Measurements from ENCODE around the gene ESYT3. TPM values are rescaled to one million over a fixed set of nuclear protein-coding genes. Genes with fewer than 3 reads are reported as not detected.

The ESYT3 gene
- total and polyA plus RNA-seq, 9 of the 15 experiments (the other 6 are each of a cell fraction or from before 2014, with no cell fraction given) = not detected

DNA sequence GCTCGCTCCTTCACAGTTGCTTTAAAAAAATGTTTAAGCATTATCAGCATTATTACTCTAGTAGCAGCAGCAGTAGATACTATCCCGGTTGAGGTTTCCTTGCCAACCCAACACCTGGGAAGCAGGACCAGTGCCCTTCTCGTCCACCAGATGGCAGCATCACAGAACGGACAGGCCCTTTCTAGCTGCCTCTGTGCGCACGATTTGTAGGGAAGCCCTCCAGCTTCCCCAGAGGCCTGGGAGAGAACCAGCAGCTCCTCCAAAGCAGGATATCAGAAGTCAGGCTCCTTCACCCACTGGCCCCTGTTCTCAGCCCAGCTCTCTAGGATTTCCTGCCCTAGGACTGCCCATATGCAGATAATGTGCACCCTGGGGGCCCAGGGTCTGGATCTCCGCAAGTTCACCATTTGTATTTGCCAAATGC lies 16.8 kb upstream of the ESYT3 start:
- WGBS (ENCODE audit: insufficient coverage, low coverage, missing lambda C conversion rate) = 19% methylated on average over 6 of the region's 7 CpGs
- H2AFZ ChIP-seq (ENCODE audit: low read depth, low read length) = peak overlapping the region; percentile 3; the same call in 1 of the 2 replicates
- in situ Hi-C loops (cut with MboI) = no loop called here
- ATAC-seq (peak; percentile 98), FAIRE-seq (peak; percentile 88), DNase-seq (ENCODE audit: extremely low read depth in 1 of 4, low spot score in 3 of 4) (peak; percentile 67 to 79 (median 70))
- ChIA-PET POLR2A (interaction anchor here (0.6 to 1.1 kb wide), 2 partner anchors 361 to 499 kb away, joined by 3 to 4 read pairs; no protein-coding TSS in a partner anchor), CTCF (ENCODE audit: low intra/inter-chr PET ratio) (interaction anchor here (0.7 to 1.3 kb wide), 3 partner anchors 85 to 506 kb away, joined by 3 to 4 read pairs (median 4); no protein-coding TSS in a partner anchor)
- H4K20me1 ChIP-seq (replicated peaks; ENCODE audit: control insufficient read depth, insufficient read depth, low read length) = no peaks in the 10 kb centered on the region
- intact Hi-C loops (cut with micrococcal nuclease) = loop anchor here (2.0 to 5.0 kb wide), 5 partner anchors 45 to 505 kb away; partner anchors contain the start of gene CEP70
- no peak overlapping the region for H3K4me3 ChIP-seq
- no peaks in the 10 kb centered on the region for H3K79me2 ChIP-seq (ENCODE audit: control insufficient read depth, insufficient read depth, low read length)
- H3K27me3 ChIP-seq (ENCODE audit: control insufficient read depth in 2 of 2, insufficient read depth in 2 of 2, low read length in 2 of 2) = no peaks in the 10 kb centered on the region
- no TSS peak for BruUV-seq (replicated peaks)
- H3K4me2 ChIP-seq (ENCODE audit: insufficient read depth, low read length) = no peak overlapping the region
- no peaks in the 10 kb centered on the region for H3K36me3 ChIP-seq (ENCODE audit: control insufficient read depth, insufficient read depth, low read length)
- H3K27ac ChIP-seq (ENCODE audit: extremely low read depth, low read depth, low read length) = no peak overlapping the region
- H3K9ac ChIP-seq (ENCODE audit: insufficient read depth in 1 of 2, low read depth in 2 of 2, low read length in 2 of 2) = no peak overlapping the region
- no peaks in the 10 kb centered on the region for H3K9me3 ChIP-seq (replicated peaks; ENCODE audit: control insufficient read depth, insufficient read depth, low read depth, low read length)
- no peaks in the 10 kb centered on the region for H3K9me1 ChIP-seq (ENCODE audit: control insufficient read depth, insufficient read depth, low read length)
- H3K4me1 ChIP-seq (replicated peaks in 1 of 2; ENCODE audit: control insufficient read depth in 2 of 2, insufficient read depth in 2 of 2, low read length in 2 of 2) = no peaks in the 10 kb centered on the region; a peak in 1 of 5 replicates
- TF ChIP-seq POLR2AphosphoS5 (IDR thresholded peaks at IDR 0.05; ENCODE audit: control insufficient read depth, insufficient read depth, low read depth, low read length) (no peak), TAF9B (IDR thresholded peaks at IDR 0.05; ENCODE audit: partially characterized antibody) (no peak), SLC30A9 (CRISPR knock-in tag; IDR thresholded peaks at IDR 0.05) (no peak), TRIM24 (IDR thresholded peaks at IDR 0.05) (no peak), CBX1 (IDR thresholded peaks at IDR 0.05; ENCODE audit: low read depth) (no peak), CTCFL (IDR thresholded peaks at IDR 0.05; ENCODE audit: borderline replicate concordance, insufficient read depth, low read depth, low read length, poor library complexity, severe bottlenecking) (peak; percentile 4), C11orf30 (IDR thresholded peaks at IDR 0.05; ENCODE audit: low read depth) (peak; percentile 78), L3MBTL2 (IDR thresholded peaks at IDR 0.05) (no peak), HNRNPUL1 (IDR thresholded peaks at IDR 0.05; ENCODE audit: low read length) (no peak), GABPB2 (CRISPR knock-in tag; conservative IDR thresholded peaks at IDR 0.05) (no peak)
- TF ChIP-seq, protein P1, sequence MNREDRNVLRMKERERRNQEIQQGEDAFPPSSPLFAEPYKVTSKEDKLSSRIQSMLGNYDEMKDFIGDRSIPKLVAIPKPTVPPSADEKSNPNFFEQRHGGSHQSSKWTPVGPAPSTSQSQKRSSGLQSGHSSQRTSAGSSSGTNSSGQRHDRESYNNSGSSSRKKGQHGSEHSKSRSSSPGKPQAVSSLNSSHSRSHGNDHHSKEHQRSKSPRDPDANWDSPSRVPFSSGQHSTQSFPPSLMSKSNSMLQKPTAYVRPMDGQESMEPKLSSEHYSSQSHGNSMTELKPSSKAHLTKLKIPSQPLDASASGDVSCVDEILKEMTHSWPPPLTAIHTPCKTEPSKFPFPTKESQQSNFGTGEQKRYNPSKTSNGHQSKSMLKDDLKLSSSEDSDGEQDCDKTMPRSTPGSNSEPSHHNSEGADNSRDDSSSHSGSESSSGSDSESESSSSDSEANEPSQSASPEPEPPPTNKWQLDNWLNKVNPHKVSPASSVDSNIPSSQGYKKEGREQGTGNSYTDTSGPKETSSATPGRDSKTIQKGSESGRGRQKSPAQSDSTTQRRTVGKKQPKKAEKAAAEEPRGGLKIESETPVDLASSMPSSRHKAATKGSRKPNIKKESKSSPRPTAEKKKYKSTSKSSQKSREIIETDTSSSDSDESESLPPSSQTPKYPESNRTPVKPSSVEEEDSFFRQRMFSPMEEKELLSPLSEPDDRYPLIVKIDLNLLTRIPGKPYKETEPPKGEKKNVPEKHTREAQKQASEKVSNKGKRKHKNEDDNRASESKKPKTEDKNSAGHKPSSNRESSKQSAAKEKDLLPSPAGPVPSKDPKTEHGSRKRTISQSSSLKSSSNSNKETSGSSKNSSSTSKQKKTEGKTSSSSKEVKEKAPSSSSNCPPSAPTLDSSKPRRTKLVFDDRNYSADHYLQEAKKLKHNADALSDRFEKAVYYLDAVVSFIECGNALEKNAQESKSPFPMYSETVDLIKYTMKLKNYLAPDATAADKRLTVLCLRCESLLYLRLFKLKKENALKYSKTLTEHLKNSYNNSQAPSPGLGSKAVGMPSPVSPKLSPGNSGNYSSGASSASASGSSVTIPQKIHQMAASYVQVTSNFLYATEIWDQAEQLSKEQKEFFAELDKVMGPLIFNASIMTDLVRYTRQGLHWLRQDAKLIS (CRISPR knock-in tag; IDR thresholded peaks at IDR 0.05) = no peak
- TF ChIP-seq, protein P2, sequence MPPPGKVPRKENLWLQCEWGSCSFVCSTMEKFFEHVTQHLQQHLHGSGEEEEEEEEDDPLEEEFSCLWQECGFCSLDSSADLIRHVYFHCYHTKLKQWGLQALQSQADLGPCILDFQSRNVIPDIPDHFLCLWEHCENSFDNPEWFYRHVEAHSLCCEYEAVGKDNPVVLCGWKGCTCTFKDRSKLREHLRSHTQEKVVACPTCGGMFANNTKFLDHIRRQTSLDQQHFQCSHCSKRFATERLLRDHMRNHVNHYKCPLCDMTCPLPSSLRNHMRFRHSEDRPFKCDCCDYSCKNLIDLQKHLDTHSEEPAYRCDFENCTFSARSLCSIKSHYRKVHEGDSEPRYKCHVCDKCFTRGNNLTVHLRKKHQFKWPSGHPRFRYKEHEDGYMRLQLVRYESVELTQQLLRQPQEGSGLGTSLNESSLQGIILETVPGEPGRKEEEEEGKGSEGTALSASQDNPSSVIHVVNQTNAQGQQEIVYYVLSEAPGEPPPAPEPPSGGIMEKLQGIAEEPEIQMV (tag; conservative IDR thresholded peaks at IDR 0.05; ENCODE audit: low read depth) = no peak
- TF ChIP-seq, protein P3, sequence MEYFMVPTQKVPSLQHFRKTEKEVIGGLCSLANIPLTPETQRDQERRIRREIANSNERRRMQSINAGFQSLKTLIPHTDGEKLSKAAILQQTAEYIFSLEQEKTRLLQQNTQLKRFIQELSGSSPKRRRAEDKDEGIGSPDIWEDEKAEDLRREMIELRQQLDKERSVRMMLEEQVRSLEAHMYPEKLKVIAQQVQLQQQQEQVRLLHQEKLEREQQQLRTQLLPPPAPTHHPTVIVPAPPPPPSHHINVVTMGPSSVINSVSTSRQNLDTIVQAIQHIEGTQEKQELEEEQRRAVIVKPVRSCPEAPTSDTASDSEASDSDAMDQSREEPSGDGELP (CRISPR knock-in tag; IDR thresholded peaks at IDR 0.05; ENCODE audit: borderline replicate concordance) = no peak

Measured in K562 (cell line).